ENCODE results near the gene SPATA7. TPM values are rescaled to one million over a fixed set of nuclear protein-coding genes. Genes with fewer than 3 reads are reported as not detected.

The SPATA7 gene
- polyA plus RNA-seq, 1 of the 3 experiments (the other 2 are of a cell fraction), result 3.5 TPM

DNA sequence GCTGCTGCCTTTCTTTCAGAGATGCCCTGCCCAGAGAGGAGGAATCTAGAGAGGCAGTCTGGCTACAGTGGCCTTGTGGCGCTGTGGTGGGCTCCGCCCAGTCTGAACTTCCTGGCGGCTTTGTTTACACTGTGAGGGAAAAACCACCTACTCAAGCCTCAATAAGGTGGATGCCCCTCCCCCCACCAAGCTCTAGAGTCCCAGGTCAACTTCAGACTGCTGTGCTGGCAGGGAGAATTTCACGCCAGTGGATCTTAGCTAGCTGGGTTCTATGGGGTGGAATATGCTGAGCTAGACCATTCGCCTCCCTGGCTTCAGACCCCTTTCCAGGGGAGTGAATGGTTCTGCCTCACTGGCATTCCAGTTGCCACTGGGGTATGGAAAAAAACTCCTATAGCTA is 25.6 kb downstream of the SPATA7 start (continued):
- no peak for TF ChIP-seq TEAD4 (IDR thresholded peaks at IDR 0.05; ENCODE audit: borderline replicate concordance, insufficient read depth)
- TF ChIP-seq MEF2A (IDR thresholded peaks at IDR 0.05; ENCODE audit: borderline replicate concordance, low read depth), result no peak
- no peak for TF ChIP-seq RCOR1 (IDR thresholded peaks at IDR 0.05; ENCODE audit: low read length)
- no peak for TF ChIP-seq FOXJ3 (CRISPR knock-in tag; IDR thresholded peaks at IDR 0.05)
- TF ChIP-seq NFIC (IDR thresholded peaks at IDR 0.05; ENCODE audit: borderline replicate concordance), result no peak
- no peak for TF ChIP-seq GATA2 (CRISPR knock-in tag; IDR thresholded peaks at IDR 0.05)
- TF ChIP-seq, protein P1, sequence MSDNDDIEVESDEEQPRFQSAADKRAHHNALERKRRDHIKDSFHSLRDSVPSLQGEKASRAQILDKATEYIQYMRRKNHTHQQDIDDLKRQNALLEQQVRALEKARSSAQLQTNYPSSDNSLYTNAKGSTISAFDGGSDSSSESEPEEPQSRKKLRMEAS (IDR thresholded peaks at IDR 0.05; ENCODE audit: low read depth), result no peak
- TF ChIP-seq TCF12 (IDR thresholded peaks at IDR 0.05), result no peak
- TF ChIP-seq FOSL2 (IDR thresholded peaks at IDR 0.05; ENCODE audit: borderline replicate concordance, low read depth), result no peak
- no peak for TF ChIP-seq POLR2AphosphoS5 (IDR thresholded peaks at IDR 0.05; ENCODE audit: low read depth, low read length)
- TF ChIP-seq, protein P2, sequence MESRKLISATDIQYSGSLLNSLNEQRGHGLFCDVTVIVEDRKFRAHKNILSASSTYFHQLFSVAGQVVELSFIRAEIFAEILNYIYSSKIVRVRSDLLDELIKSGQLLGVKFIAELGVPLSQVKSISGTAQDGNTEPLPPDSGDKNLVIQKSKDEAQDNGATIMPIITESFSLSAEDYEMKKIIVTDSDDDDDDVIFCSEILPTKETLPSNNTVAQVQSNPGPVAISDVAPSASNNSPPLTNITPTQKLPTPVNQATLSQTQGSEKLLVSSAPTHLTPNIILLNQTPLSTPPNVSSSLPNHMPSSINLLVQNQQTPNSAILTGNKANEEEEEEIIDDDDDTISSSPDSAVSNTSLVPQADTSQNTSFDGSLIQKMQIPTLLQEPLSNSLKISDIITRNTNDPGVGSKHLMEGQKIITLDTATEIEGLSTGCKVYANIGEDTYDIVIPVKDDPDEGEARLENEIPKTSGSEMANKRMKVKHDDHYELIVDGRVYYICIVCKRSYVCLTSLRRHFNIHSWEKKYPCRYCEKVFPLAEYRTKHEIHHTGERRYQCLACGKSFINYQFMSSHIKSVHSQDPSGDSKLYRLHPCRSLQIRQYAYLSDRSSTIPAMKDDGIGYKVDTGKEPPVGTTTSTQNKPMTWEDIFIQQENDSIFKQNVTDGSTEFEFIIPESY (IDR thresholded peaks at IDR 0.05; ENCODE audit: borderline replicate concordance, low read depth), result no peak
- TF ChIP-seq, protein P3, sequence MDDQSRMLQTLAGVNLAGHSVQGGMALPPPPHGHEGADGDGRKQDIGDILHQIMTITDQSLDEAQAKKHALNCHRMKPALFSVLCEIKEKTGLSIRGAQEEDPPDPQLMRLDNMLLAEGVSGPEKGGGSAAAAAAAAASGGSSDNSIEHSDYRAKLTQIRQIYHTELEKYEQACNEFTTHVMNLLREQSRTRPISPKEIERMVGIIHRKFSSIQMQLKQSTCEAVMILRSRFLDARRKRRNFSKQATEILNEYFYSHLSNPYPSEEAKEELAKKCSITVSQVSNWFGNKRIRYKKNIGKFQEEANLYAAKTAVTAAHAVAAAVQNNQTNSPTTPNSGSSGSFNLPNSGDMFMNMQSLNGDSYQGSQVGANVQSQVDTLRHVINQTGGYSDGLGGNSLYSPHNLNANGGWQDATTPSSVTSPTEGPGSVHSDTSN (IDR thresholded peaks at IDR 0.05), result no peak

DNA sequence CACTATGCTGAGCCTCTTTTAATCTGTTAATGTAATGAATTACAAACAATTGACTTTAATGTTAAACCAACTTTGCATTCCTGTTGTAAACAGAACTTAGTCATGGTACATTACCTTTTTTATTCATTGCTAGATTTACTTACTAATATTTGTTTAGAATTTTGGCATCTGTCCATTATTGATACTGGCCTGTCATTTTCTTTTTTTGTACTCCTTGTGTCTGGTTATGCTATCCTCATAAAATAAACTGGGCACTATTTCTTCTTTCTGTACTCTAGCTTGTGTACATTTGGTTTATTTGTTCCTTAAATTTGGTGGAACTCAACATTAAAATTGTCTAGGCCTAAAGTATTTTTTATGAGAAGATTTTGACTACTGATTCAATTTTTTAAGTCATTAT is 32.1 kb downstream of the SPATA7 start:
- H3K36me3 ChIP-seq (replicated peaks in 1 of 2; ENCODE audit: control insufficient read depth in 1 of 2, insufficient read depth in 2 of 2, low read length in 1 of 2), result peaks cover 6 to 23% of the 10 kb centered on the region in 2 experiments
- no peak overlapping the region for H3K4me3 ChIP-seq (ENCODE audit: low read depth in 2 of 2, low read length in 1 of 2)
- no peak overlapping the region for H3K27ac ChIP-seq (ENCODE audit: low read depth in 2 of 2, low read length in 1 of 2)
- peaks cover 15% of the 10 kb centered on the region for H3K9me3 ChIP-seq
- no peak overlapping the region for H2AFZ ChIP-seq (ENCODE audit: low read depth)
- no peak overlapping the region for H3K4me2 ChIP-seq
- ChIA-PET POLR2A (no interaction called here), CTCF (no interaction called here)
- no peaks in the 10 kb centered on the region for H3K79me2 ChIP-seq (ENCODE audit: insufficient read depth)
- no peaks in the 10 kb centered on the region for H3K9me2 ChIP-seq
- H3K4me1 ChIP-seq (ENCODE audit: control insufficient read depth in 1 of 2, insufficient read depth in 2 of 2, low read depth in 1 of 2, low read length in 1 of 2), result no peaks in the 10 kb centered on the region; a peak in 1 of 4 replicates
- no peaks in the 10 kb centered on the region for H3F3A ChIP-seq (replicated peaks; ENCODE audit: insufficient read depth)
- no peaks in the 10 kb centered on the region for H4K20me1 ChIP-seq (ENCODE audit: insufficient read depth)
- no peak for TF ChIP-seq RXRA (IDR thresholded peaks at IDR 0.05; ENCODE audit: borderline replicate concordance, low read depth)
- no peak for TF ChIP-seq CHD2 (IDR thresholded peaks at IDR 0.05; ENCODE audit: low read length, partially characterized antibody)
- TF ChIP-seq NFIC (IDR thresholded peaks at IDR 0.05; ENCODE audit: borderline replicate concordance), result no peak
- H3K9ac ChIP-seq, result no peak overlapping the region
- no peaks in the 10 kb centered on the region for H3K27me3 ChIP-seq (ENCODE audit: insufficient read depth)
- DNase-seq, result no peak

DNA sequence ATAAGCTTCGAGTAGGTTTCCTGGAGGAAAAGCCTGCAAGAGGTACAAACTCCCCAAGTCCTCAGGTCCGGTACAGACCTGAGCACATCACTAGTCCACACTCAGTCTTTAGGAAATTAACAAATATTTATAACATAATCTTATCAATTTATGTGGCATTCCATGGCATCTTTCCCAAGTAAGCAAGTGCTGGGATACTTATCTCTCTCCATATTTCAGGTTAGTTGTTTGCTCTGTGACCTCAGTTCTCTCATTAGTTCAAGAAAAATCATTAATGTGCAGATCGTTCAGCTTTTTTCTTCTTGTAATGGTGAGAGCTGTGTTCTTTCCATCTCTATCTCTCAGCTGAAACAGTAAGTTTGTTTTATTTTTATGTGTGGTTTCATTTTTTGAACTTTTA is 34.7 kb downstream of the SPATA7 start:
- Histone ChIP-seq H3K27ac (ENCODE audit: low read depth in 2 of 2, low read length in 1 of 2) (no peak overlapping the region), H3K27me3 (ENCODE audit: insufficient read depth) (no peaks in the 10 kb centered on the region), H3K9me3 (peaks cover 10% of the 10 kb centered on the region), H3K36me3 (replicated peaks in 1 of 2; ENCODE audit: control insufficient read depth in 1 of 2, insufficient read depth in 2 of 2, low read length in 1 of 2) (peaks cover 6 to 23% of the 10 kb centered on the region in 2 experiments), H3F3A (replicated peaks; ENCODE audit: insufficient read depth) (no peaks in the 10 kb centered on the region), H3K4me1 (ENCODE audit: control insufficient read depth in 1 of 2, insufficient read depth in 2 of 2, low read depth in 1 of 2, low read length in 1 of 2) (no peaks in the 10 kb centered on the region; a peak in 1 of 4 replicates), H3K9ac (no peak overlapping the region), H4K20me1 (ENCODE audit: insufficient read depth) (no peaks in the 10 kb centered on the region), H3K4me2 (no peak overlapping the region), H3K4me3 (ENCODE audit: low read depth in 2 of 2, low read length in 1 of 2) (no peak overlapping the region), H2AFZ (ENCODE audit: low read depth) (no peak overlapping the region), H3K9me2 (no peaks in the 10 kb centered on the region), H3K79me2 (ENCODE audit: insufficient read depth) (no peaks in the 10 kb centered on the region)
- CTCF ChIA-PET, result no interaction called here
- WGBS (ENCODE audit: low lambda C conversion rate), result 96% methylated on average over 3 of the region's 3 CpGs
- TF ChIP-seq, protein P4, sequence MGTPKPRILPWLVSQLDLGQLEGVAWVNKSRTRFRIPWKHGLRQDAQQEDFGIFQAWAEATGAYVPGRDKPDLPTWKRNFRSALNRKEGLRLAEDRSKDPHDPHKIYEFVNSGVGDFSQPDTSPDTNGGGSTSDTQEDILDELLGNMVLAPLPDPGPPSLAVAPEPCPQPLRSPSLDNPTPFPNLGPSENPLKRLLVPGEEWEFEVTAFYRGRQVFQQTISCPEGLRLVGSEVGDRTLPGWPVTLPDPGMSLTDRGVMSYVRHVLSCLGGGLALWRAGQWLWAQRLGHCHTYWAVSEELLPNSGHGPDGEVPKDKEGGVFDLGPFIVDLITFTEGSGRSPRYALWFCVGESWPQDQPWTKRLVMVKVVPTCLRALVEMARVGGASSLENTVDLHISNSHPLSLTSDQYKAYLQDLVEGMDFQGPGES (IDR thresholded peaks at IDR 0.05; ENCODE audit: low read depth, low read length), result no peak
- TF ChIP-seq, protein P3 (IDR thresholded peaks at IDR 0.05), result no peak
- no peak for DNase-seq
- POLR2A ChIA-PET, result no interaction called here

All from SK-N-SH (cell line).